Jurkat, Clone E6-1 (cell line): Measurements from ENCODE around the gene IL9.
"Not testable (repeated sequence)": the region's sequence is repeated elsewhere in the genome, so short reads cannot be mapped to it uniquely, and the experiment has no call there.

Source experiments
- DNase-seq: peaks from one replicate; pipeline ENCODE4 v3.0.0-alpha.2; 2011; ENCODE audit warnings: low read depth, low spot score
- H3K4me3 ChIP-seq: 2 replicates; pipeline ENCODE4 v1.5.1; 2011; ENCODE audit warnings: mild to moderate bottlenecking, low read length, control low read depth, moderate library complexity

Gene IL9

GRCh38 chr5:135874461-135874860 is 21.2 kb downstream of the IL9 start:
- H3K4me3 ChIP-seq: no peak overlapping the region
- DNase-seq: no peak

- H3K4me3 ChIP-seq: no peak overlapping the region
- no peak for DNase-seq
Observed at GRCh38 chr5:135873831-135874230, 21.8 kb downstream of the IL9 start.

- no peak overlapping the region for H3K4me3 ChIP-seq
- DNase-seq: no peak
Observed at GRCh38 chr5:135871268-135871915, 24.2 kb downstream of the IL9 start.

- no peak for DNase-seq
- H3K4me3 ChIP-seq: no peak overlapping the region
Observed at GRCh38 chr5:135869935-135870334, 25.7 kb downstream of the IL9 start.

- DNase-seq: no peak
- H3K4me3 ChIP-seq: no peak overlapping the region
Observed at GRCh38 chr5:135869276-135869675, 26.4 kb downstream of the IL9 start.

- no peak for DNase-seq
- no peak overlapping the region for H3K4me3 ChIP-seq
Observed at GRCh38 chr5:135868681-135869080, 27.0 kb downstream of the IL9 start.

- no peak overlapping the region for H3K4me3 ChIP-seq
- DNase-seq: no peak
Observed at GRCh38 chr5:135867599-135867998, 28.0 kb downstream of the IL9 start.

GRCh38 chr5:135866016-135866415 is 29.6 kb downstream of the IL9 start:
- no peak overlapping the region for H3K4me3 ChIP-seq
- no peak for DNase-seq

GRCh38 chr5:135864503-135865435 is 30.9 kb downstream of the IL9 start:
- no peak overlapping the region for H3K4me3 ChIP-seq
- no peak for DNase-seq

- no peak for DNase-seq
- no peak overlapping the region for H3K4me3 ChIP-seq
Observed at GRCh38 chr5:135862744-135863143, 32.9 kb downstream of the IL9 start.

GRCh38 chr5:135862086-135862485 is 33.6 kb downstream of the IL9 start:
- no peak overlapping the region for H3K4me3 ChIP-seq
- no peak for DNase-seq

- no peak for DNase-seq
- H3K4me3 ChIP-seq: no peak overlapping the region
Observed at GRCh38 chr5:135861641-135862040, 34.0 kb downstream of the IL9 start.

- DNase-seq: no peak
- H3K4me3 ChIP-seq: no peak overlapping the region
Observed at GRCh38 chr5:135859641-135860040, 36.0 kb downstream of the IL9 start.

- DNase-seq: not testable (repeated sequence)
Observed at GRCh38 chr5:135859186-135859585, 36.5 kb downstream of the IL9 start.

GRCh38 chr5:135857630-135858311 is 37.9 kb downstream of the IL9 start:
- no peak overlapping the region for H3K4me3 ChIP-seq
- no peak for DNase-seq

More at GRCh38 chr5:135859186-135859585, 36.5 kb downstream of the IL9 start:
- H3K4me3 ChIP-seq: not testable (repeated sequence)

GRCh38 chr5:135851915-135852845 is 43.5 kb downstream of the IL9 start:
- no peak overlapping the region for H3K4me3 ChIP-seq
- no peak for DNase-seq

- no peak for DNase-seq
Observed at GRCh38 chr5:135851186-135851914, 44.3 kb downstream of the IL9 start.

GRCh38 chr5:135850671-135851070 is 45.0 kb downstream of the IL9 start:
- no peak overlapping the region for H3K4me3 ChIP-seq
- DNase-seq: no peak

More at GRCh38 chr5:135851186-135851914, 44.3 kb downstream of the IL9 start:
- no peak overlapping the region for H3K4me3 ChIP-seq
